GM21447 (cell line): ENCODE measurements around the gene PDE4D.

ENCODE experiments used
- ATAC-seq: cut with Tn5 transposase; IDR thresholded peaks from one replicate; pipeline ENCODE4 v1.9.1; 2021; ENCODE audit not compliant: unreplicated experiment

The PDE4D gene

DNA sequence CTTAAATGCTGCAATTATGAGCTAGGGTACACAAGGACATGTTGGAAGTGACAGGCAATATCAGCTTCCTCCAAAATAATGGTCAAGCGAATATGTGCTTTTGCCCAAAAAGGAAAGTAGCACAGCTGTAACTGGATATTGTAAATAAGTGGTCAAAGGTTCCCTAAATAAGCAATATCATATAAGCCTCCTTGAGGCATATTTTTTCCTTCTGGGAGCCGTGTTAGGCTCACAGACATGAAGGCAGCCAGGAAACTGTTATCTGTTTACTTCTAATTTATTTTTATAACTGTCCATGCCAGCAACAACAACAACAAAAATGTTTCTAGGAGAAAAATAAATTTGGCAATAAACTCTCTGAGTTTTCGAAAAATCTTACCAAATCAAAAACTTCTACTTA, 648.3 kb downstream of the PDE4D start:
- ATAC-seq = no peak

DNA sequence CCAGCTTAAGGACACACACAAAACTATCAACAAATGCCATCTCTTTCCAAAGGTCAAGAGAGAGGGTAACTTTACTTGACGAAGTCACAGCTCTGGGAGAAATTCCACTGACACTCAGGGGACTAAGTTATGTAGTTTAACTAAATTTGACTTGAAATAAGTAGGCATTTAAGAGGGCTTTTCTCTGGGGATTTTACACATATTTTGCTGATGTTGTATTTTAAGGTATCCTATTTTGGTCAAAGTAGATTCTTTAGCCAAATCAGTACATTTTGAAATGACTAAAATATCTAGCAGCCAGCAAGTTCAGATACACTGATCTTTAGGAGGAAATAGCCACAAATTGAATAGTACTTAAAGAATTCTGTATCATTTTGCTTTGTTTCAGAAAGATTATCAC, 652.0 kb downstream of the PDE4D start:
- ATAC-seq = no peak

DNA sequence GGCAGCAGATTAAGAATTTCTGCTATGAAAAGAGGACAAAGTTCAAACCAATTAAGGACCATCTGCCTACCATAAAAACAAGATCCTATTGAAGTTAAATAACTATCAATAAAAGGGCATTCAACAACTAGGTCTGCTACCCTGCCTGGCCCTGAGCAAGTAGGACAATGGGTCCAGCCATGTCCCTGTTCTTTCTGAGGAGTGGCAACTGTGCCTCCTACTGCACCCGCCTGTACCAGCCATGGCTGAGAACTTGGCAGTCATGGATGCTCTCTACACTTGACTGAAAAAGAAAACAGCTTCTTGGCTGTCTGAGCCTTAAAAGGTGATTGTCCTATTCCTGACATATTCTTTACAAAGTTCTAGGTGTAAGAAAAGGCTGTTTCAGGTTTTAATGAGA, 652.4 kb downstream of the PDE4D start:
- ATAC-seq = no peak

DNA sequence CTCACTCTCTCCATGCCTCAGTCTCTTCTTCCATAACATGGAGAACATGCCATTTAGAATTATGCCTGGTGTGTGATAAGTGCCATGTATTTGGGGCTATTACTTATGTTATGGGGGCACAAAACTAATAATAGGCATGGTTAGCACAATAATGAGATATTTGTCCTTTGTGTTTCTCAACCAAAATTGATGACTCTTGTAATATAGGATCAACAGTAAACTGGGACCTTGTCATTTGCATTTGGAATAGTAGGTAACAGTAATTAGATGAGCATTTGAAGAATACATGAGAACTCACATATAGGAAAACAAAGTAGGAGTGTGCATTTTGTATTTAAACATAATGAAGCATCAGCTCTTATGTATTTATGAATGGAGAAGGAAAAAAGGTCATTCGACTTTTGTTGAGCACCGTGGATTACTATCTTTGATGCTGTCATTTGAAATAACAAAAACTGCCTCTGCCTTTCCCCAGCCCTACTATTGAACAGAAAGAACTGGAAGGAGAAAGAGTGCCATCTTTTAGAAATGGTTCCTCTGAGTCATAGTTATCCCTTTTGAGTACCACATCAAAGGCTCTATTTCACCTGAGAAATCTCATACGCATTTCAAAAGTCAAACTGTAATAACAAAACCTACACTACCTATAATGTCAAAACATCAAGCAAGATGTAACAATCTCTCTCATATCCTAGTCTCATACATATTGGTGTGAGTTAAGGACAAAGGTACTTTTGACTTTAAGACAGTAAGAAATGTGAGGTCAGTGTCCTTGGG, 655.2 kb downstream of the PDE4D start:
- ATAC-seq = peak; percentile 65

DNA sequence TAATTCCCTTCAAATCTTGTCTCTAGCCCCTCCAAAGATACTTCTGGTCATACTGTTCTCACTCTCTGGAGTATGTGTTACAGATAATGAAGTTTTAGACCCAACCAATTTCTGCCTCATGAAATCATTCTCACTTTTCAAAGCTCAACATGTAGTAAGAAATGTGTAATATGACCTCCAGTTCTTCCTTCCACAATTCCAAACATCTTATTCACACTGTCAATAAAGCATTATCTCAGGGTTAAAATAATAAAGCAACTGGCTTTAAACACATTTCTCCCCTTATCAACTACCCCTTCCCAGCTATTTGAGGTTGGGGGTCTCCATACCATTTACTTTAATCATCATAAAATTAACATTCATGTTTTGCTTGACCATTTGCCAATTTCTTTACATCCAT, 656.5 kb downstream of the PDE4D start:
- no peak for ATAC-seq

DNA sequence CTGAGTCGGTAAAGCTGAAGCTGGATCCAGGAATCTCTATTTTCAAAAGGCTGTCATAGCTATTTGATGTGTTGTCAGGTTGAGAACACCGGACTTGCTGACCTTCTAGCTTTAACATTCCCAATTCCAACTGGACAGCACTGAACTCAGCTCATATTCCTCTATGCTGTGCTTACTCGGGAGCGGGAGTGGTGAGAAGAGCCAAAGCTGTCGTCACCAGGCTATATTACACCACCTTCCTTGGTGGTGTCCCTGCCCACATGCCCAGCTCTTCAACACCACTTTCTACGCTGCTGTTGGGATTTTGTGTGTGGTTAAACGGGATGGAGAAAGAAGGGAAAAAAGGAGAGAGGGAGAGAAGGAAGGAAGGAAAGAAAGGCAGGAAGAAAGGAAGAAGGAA, 657.1 kb downstream of the PDE4D start:
- ATAC-seq = no peak

DNA sequence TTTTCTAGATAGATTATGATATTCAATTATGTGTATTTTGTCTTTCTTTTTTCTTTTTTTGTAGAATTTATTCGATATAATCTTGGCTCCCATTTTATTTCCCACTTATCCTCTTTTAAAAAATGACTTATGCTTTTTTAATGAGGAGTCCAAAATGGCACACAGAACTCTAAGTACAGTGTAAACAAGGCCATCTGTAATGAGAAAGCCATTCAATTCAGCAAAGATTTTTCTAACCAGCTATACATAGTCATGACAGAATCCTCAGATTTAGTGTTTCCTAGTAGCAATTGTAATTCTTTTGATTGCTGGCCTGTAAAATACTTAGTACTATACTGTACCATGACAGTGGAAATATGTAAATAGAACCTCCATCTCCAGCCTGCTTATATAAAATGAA, 659.3 kb downstream of the PDE4D start:
- ATAC-seq = no peak

DNA sequence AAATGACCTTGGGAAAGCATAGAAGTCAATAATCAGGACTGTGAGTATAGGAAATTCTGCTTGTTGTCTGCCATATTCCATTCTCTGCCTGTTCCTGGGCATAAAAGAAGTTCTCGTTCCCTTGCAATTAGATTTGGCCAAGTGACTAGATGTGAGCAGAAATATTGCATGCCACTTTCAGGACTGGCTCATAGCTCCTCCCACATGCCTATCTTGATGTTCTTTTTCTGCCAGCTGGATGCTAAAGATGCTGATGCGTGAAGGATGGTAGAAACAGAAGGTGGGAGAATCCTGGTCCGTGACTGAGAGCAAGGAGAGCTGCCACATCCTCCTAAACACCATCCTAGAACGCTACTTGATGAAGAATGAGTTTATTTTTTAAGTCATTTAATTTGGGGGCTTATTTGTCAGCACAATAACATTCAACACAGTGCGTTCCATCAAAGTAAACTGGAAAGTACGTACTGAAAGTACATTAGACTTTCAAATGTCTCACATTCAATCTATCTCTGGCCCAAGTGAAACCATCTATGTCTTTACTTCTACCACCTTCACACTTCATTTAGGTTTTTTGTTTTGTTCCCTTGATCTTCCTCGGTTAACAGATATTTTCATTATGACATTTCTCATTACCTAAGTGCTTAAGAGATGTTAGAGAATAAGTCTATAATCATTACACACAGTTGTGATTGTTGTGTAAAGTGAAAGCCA, 662.1 kb downstream of the PDE4D start:
- ATAC-seq = no peak

DNA sequence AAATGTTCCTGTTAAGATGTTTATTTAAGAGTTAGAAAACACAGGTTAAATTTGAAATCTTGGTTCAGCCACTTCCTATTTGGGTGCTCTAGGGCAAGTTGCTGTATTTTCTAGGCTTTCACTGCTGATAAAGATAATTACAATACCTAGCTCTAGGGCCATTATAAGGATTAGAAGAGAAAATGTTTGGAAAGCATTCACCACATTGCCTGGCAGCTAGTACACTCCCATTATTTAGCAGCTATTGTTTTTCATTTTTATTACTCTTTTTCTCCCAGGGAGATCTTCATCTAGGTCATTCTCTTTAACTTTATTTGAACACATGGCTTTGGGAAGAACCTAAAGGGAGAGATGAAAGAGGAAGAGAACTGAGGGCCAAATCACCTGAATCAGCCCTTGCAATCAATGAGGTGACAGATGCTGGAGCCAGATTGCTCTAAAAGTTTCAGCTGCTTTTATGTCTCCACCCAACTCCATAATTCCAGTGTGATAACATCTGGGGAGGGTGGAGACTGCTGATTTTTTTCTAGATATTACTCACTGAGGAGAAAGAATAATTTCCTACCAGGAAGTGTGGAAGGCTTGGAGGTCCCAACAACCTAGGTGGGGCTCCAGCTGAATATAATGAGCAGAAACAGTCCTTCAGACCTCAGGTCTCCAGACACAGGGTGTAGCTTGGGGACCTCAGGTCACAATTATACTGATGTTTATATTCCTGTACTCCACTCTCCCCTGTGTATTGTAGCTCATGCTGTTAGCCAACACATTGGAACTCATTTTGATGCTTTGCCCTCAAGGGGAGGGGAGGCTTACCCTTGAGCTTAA, 670.6 kb downstream of the PDE4D start:
- no peak for ATAC-seq

DNA sequence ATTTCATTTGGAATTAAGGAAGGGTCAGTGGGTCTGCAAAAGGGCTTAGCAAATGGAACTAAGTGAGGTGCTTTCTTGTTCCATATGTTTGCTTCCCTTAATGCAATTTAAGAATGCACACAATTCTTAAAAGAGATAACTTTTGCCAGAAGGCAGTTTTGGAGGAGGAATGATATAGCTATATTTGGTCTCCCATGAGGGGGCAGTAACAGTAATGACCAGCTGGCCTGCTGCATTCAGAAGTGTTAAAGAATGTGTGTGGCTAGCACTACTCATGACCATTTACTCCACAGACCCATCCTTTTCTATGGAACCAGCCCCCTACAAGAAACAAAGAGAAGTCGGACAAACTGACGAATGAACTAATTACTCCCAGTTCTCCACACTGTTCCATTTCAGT, 671.8 kb downstream of the PDE4D start:
- no peak for ATAC-seq

DNA sequence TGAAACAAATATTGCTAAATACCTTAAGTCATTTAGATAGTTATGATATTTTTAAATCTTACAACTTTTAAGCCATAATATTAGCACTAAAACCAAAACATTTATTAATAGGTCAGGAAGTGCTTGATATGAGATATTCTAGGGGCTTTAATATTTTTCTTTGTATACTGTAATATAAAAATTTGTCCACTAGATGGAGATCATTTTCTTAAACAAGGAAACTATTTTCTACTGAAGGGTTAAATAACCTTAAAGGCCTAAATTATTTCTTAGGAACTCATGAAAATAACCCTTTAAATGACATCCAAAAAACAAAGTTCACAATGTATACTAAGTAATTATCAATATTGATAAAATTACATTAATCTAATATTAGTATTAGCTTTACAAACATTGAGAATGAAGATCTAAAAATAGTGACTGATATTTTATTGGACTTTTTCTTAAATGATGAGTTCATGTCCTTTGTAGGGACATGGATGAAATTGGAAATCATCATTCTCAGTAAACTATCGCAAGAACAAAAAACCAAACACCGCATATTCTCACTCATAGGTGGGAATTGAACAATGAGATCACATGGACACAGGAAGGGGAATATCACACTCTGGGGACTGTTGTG, 675.0 kb downstream of the PDE4D start:
- ATAC-seq = no peak

DNA sequence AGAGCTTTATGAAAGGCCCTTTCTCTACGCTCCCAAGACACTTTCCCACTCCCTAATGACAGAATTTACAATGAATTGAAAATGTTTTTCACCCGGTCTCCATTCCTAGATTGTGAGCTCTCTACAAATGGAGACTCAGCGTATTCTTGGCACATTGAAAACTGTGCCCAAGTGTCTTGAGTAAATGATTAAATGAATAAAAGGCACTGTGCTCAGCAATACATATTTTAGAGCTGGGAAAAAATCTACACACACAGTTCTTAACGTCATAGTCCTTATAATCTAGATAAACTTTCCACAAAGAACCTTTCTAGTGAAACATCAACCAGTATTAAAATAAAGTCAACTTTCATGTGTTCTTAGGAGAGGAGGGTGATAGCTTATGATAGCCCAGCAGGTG, 676.7 kb downstream of the PDE4D start:
- no peak for ATAC-seq

DNA sequence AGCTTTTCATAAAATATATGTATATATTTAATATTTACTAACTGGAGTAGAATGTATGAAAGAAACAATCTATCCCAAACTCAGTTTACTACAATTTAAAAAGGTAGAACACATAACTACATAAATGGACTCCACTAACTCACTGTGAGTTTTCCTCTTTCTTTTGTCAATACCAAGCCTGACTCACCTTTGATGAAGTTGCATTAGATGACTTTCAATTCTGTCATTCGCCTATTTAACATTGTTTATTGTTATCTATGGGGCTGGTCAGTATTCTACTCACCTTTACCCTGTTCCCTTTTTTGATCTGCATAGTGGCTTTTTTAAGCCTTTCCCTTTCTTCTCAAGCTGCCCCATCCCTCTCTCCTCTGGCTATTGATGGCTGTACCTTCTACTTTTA, 680.9 kb downstream of the PDE4D start:
- ATAC-seq = no peak

DNA sequence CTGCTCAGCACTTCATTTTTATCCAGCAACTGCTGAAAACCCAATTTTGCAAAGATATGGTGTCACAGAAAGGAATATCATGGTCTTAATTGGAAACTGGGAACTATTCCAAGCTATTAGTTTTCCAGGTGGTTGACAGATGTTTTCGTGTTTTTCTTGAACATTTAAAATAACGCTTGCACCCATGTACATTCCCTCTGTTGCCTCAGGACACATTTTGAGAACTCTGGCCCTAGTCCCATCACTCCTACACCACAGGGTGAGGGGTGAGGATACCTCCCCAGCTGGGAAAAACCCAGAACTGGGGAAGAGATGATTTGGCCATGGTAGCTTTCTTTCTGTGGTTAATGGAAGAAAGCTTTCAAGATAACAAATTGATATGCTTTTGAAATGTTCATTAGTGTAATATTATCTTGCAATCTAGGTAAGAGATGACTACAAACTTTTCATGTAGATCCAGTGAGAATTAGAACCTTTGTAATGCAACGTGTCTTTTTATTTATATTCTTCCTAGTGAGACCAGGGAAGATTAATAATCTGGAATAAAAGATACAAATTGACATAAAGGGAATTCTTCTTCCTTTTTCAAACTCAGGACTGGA, 683.7 kb downstream of the PDE4D start:
- no peak for ATAC-seq

DNA sequence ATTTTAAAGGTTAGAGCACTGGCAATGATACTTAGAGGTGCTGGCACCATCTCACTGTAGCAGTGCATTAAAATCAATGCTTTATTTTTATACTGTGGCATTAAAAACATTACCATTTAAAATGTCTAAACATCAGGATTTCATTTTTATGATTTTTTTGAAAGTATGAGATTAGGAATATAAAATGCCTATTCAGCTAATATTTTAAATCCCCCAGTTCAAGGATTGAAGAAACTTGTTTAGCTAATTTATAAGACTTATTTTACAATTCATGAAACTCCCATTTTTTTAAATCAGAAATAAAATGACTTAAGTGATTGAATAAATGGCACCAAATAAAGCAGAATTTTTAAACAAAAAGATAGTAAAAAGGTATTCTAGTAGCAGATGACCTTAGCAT, 685.1 kb downstream of the PDE4D start:
- ATAC-seq = no peak

DNA sequence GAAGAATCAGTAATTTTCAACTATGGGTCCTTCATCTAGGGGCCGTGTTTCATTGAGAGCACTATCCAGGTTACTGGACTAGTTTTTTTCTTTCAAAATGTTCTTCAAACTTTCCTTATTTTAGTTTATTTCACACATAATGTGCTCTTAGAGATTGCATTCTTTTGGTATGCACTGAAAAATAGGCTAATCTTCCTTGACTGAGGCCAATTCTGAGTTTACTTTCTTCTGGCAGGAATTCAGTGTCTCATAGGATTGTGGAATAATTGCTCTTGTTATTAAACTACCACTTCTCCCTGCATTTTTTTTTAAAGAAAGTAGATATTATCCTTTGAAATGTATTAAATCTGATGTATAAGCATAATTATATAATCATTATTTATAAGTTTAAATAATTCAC, 686.1 kb downstream of the PDE4D start:
- no peak for ATAC-seq

DNA sequence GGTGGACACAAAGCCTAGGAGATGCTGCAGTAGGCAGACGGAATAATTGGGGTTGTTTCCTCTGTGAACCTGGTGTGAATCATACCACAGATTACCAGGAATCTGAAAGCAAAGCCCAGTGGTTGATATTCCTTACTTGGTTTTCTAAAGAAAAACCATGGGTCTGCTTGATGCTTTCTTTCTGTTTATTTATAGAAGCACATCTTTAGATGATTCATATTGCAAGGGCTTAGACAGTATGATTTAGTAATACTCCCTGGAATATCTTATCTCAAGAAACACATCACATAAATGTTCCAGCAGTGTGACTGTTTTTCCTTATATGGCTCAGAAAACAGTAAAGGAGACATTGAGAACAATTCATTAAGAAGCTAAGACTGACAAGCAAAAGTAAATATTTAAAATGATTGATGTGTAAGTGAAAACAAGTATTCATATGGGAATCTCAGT, 687.4 kb downstream of the PDE4D start:
- ATAC-seq = no peak

DNA sequence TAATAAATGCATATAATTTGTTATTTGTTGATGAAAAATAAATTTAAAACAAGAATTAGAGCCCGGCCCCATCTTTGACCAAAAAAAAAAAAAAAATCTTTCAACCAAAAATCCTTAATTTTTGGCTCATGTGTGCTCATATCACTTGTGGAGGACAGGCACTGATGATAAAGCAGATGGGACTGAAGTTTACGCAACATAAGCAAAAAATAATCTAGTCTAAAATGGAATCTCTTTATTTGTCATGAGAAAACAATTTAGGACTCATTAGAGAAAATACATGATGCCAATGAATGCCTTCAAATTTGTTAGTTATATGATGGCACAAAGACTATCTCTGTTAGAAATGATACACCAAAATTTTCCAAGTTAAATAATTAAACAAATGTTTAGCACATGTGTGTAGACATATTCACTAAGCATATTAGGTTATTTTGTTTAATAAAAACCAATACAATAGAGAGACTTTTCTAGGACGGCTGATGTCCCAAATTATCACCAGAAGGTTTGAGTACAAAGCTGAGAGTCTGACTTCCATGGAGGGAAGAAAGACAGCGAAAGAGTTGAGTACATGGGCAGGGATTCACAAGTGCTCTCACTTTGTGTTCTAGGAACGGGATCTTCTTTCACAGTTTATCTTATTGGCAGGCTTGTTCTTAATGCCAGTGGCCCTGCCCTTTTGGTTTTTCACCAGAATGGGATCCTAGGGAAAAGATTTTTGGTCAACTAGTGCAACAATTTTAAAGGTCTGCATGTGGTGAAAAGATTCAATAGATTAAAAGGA, 689.2 kb downstream of the PDE4D start:
- ATAC-seq = no peak

DNA sequence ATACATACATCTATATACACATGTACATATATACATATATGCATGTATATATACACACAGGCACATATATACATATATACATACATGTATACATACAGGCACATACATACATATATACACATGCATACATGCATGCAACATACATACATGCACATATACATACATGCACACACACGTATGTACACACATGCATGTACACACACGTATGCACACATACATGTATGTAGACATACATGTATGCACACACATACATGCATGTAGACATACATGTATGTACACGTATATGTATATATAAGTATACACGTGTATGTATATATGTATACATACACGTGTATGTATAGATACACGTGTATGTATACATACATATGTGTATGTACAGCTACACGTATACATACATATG, 693.7 kb downstream of the PDE4D start:
- ATAC-seq = no peak

DNA sequence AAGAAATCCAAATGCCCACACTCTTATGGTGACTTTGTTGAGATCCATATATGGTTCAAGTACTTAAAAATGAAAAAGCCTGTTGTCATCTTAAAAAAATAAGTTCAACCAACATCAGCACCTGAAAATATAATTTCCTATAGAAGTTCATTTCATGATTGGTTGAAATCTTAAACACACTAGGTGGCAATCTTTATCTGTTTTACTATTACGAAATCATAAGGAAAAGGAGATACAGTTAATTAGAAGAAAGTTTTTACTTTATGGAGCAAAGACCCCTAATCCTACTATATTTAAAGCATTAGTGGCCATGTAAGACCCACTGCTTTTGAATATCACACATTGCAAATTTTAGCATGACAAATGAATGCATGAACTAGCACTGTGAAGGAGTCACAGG, 694.7 kb downstream of the PDE4D start:
- no peak for ATAC-seq
